Activated CD8-positive, alpha-beta memory T cell treated with anti-CD3 and anti-CD28 coated beads, Interleukin-2, amount 50 U/mL, for 48 hours (primary cell): ENCODE measurements around the gene TOR2A.
"Not testable (repeated sequence)": the region's sequence is repeated elsewhere in the genome, so short reads cannot be mapped to it uniquely, and the experiment has no call there.

Source experiments
- DNase-seq: peaks from one replicate; pipeline ENCODE4 v3.0.0-alpha.2; 2020

Gene TOR2A

GRCh38 chr9:127768698-127769097 is 33.6 kb upstream of the TOR2A start:
- no peak for DNase-seq

GRCh38 chr9:127767909-127768331 is 32.8 kb upstream of the TOR2A start:
- DNase-seq, result no peak

- no peak for DNase-seq
These were observed 32.3 kb upstream of the TOR2A start for GRCh38 chr9:127767410-127767809.

GRCh38 chr9:127765418-127765817 is 30.3 kb upstream of the TOR2A start:
- no peak for DNase-seq

- DNase-seq, result no peak
These were observed 28.9 kb upstream of the TOR2A start for GRCh38 chr9:127763918-127764384.

GRCh38 chr9:127762111-127762676 is 27.1 kb upstream of the TOR2A start:
- no peak for DNase-seq

- no peak for DNase-seq
These were observed 26.4 kb upstream of the TOR2A start for GRCh38 chr9:127761491-127761956.

- DNase-seq, result no peak
These were observed 26.0 kb upstream of the TOR2A start for GRCh38 chr9:127761061-127761460.

- DNase-seq, result no peak
These were observed 23.7 kb upstream of the TOR2A start for GRCh38 chr9:127758843-127759242.

GRCh38 chr9:127756776-127757175 is 21.7 kb upstream of the TOR2A start:
- not testable (repeated sequence) for DNase-seq

GRCh38 chr9:127756233-127756632 is 21.1 kb upstream of the TOR2A start:
- DNase-seq, result no peak

GRCh38 chr9:127755061-127756060 is 20.3 kb upstream of the TOR2A start:
- DNase-seq, result no peak

- no peak for DNase-seq
These were observed 19.3 kb upstream of the TOR2A start for GRCh38 chr9:127754099-127755060.

GRCh38 chr9:127753622-127754021 is 18.5 kb upstream of the TOR2A start:
- DNase-seq, result no peak

GRCh38 chr9:127753148-127753547 is 18.1 kb upstream of the TOR2A start:
- no peak for DNase-seq

GRCh38 chr9:127751269-127752054 is 16.4 kb upstream of the TOR2A start:
- no peak for DNase-seq

GRCh38 chr9:127749090-127749787 is 14.1 kb upstream of the TOR2A start:
- DNase-seq, result no peak

- no peak for DNase-seq
These were observed 12.0 kb upstream of the TOR2A start for GRCh38 chr9:127746959-127747569.

- DNase-seq, result no peak
These were observed 9.5 kb upstream of the TOR2A start for GRCh38 chr9:127744398-127745110.

GRCh38 chr9:127742435-127743088 is 7.5 kb upstream of the TOR2A start:
- DNase-seq, result no peak
